HuH-7 (cell line): Measurements from ENCODE around the gene LYRM4.
A peak's percentile ranks its signal among the peaks of the same experiment; 100 is the strongest.

Source experiments
- DNase-seq: peaks from one replicate; pipeline ENCODE4 v3.0.0; 2011; ENCODE audit warnings: low spot score

LYRM4 gene

DNA sequence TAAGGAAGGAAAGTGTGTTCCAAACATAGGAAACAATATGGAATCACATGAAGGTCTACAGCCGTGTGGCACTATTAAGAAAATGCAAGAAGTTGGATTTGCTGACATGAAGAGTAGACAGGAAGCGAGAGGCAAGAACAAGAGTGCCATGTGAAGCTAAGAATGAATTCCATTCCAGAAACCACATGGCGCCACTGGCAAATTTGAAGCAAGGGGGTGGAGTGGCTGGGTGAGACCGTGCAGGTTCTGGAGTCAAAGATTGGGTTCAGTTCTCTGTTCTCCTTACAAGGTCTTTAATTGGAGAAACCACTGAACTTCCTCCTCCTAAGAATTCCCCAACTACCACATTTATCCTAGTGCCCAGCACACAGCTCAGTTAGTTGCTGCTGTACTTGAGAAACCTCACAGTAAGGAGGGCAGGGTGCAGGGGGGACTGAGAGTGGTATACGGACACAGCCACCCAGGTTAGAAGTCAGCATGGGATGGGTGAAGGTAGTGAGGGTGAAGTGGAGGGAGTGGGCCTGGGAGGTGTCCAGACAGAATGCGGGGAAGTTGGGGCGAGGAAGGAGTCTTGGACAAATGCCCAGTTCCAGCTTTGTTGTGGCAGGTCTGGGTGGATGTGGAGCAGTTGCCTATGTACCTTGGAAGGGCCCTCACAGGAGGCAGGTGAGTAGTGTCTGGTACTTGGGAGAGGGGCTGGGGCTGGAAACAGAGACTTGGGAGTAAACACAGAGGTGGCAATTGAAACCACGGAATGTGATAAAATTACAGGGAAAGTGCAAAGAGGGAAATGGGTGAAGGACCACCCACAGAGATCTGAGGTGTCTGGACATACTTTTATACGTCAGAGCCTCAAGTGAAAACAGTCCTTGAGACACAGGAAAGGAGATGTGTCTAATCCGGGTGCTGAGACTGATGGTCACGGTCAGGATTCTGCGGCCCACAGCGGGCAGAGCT is 14.3 kb downstream of the LYRM4 start:
- no peak for DNase-seq

DNA sequence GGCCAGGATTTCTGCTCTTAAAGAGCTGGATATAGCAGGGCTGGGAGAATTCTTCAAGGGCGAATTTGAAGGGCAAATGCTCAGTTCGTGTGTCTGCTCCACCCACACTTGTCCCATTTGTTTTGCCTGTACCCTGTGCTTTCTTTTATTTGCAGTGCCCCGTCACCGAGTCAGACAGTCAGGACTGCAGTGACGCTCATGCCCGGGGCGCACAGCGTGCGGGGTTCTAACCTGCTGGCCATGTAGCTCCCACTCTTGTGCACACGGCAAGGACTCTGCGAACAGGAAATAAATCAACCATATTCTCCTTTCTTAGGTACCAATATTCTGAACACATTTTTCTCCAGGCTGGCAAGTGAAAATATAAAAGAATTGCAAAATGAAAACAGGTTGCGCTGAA is 17.7 kb downstream of the LYRM4 start:
- DNase-seq, result no peak

DNA sequence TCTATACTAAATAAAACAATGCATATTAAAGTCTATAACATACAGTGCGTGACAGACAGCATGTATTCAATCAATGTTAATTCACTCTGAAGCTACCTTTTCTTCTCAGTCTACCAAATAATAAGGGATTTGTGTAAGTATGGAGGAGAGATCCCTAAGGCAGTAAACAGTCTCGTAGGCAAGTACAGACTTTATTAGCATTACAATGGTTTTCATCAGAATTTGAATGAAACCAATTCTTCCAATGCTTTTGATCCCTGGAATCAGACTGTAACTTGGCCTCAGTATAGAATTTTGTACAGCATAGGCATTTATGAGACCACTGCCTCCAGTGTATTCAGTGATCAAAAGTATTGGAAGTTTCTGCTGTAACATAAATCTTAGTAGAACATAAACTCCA is 19.5 kb downstream of the LYRM4 start:
- no peak for DNase-seq

DNA sequence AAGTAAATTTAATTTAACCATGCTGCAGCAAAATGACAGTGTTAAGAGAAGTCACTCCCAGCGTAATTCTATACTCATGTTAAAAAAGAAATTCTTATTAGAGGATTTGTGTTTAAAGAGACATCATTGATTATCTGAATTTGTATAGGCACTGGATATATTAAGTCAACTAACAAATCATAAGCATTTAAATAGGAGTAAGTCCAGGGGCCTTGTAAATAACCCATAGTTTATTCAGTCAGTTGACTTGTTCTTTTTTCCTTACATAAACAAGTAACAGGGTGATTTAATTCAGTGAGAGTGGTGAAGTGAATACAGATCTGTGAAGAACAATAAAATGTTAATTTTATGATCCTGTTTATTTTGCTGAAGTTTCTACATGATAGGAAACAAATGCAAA is 22.4 kb downstream of the LYRM4 start:
- DNase-seq, result no peak

DNA sequence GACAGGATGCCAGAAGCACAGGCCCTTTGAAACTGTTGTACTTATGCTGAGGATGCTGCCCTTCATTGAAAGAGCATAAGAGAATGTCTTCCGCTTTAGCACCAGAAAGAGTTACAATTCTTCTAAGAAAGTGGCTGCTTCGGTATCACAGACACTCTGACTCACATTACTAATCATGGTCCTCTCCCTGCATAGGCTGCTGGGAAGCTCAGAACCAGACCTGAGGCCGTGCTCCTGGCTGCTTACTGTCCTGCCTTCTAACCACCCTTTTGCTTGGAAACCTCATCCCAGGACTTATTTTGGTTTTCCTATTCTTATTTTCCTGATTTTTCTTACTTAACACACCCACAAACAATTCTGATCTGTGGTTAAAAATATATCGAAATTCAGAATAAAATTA is 22.9 kb downstream of the LYRM4 start:
- no peak for DNase-seq

DNA sequence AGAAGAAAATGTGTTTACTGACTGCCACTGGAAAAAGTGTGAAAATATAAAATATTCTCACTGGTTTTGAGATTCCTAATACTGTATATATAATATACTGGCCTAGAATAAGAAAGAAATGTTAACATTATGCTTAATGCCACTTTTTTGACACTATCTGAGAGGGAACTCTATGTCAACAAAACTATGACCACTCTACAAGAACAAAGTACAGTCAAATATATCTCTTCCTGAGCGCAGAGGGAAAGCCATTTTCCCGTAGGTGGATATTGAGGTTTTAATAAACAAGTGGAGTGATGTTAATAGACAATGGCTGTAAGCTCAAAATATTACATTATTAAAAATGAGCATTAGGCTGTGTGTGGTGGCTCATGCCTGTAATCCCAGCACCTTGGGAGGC is 24.9 kb downstream of the LYRM4 start:
- no peak for DNase-seq

DNA sequence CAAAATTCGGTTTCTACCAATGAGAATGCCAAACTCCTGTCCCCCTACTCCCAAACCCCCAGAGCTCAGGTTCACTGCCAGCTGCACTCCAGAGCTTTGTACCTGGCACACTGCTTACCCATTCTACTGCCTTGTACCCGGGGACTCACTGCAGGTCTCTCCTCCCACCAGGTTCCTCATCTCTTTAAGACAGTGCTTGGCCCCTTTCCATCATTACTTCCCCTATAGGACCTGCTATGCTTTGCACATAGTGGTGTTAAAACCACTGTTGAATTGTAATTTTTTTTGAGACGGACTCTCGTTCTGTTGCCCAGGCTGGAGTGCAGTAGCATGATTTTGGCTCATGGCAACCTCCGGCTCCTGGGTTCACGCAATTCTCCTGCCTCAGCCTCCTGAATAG is 25.9 kb downstream of the LYRM4 start:
- DNase-seq, result no peak

DNA sequence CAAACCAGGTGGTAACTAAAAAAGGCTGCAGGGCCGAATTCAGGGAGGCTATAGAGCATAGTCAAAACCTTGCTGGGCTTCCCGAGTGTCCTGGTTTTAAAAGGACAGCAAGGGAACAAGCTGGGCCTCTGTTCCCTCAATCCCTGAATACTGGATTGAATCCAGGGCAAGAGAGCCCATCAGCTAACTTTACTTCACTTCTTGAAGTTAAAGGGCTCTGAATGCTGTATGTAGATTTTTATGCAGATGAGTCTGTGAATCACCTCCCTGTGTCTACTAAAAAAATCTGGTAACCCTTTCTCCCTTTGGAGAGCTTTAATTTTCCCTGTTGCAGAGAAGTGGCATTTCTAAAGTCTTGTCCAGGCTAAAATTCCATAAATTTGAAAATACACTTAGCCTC is 29.5 kb downstream of the LYRM4 start:
- no peak for DNase-seq

DNA sequence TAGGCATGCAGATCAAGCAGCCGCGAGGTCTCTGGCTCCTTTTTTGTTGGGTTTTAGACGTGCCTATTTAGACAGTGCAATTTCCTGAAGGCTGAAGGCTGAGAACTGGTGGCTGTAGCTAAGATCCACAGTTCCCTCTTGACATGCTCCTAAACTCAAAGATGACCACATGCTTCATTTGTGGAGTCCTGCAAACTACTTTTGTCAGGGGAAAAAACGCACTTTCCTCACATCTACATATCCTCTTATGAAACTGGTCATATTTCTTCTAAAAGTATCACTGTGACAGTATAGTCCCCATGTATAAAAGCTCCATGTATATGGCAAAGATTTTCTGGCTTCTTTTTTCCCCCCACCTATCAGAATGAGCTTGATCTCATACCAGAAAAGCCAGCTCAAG is 30.7 kb downstream of the LYRM4 start:
- DNase-seq, result no peak

DNA sequence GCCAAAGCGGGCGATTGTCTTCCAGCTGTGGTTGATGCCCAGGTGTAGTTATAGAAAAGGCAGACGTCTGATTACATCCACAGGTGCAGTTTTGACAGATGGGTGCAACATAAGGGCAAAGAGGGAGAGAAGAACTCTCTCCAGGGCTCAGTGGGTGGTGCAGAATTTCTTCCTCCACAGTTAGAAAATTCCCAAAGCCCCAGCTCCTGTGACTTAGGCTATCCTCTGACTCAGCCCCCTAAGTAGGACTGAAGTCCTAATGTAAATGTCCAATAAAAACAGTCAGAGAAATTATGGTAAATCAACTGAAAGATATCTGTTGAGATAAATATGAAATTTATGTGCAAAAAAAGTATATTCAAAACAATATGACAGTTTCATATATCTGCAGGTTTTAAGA is 31.4 kb downstream of the LYRM4 start:
- no peak for DNase-seq

DNA sequence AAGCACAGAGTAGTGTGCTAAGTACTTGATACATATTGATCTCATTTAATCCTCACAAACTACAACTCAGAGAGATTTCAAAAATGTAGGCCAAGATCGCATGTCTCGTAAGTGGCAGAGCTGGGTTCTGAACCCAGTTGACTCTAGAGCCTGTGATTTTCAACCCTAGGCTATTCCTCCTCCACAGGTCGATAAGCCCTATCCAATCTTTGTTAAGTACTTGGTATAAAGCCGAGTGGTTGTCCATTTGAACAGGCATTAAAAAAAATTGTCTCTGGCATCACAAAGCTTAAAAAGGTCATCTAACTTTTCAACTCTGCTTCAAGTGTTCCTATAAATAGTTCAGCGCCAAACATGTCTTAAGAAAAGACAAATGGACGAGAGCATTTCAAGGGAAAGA is 37.4 kb downstream of the LYRM4 start:
- no peak for DNase-seq

DNA sequence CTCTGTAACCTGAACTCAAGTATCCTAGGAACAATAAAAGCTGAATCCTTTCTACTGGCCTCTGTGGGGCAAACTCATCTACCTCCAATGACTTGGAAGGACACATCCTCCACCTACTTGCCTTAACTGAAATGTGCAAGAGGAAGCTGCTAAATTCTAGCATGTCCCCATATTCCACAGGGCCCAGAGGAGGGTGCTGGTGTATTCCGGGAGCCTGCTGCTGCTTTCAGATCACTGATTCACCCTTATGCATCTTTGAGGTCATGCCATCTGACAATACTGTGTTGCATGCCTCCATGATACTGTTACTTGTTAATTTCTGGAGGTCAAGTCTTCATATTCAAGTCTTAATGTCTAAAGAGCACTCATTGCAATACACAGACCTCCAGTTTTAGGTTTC is 40.3 kb downstream of the LYRM4 start:
- DNase-seq, result no peak

DNA sequence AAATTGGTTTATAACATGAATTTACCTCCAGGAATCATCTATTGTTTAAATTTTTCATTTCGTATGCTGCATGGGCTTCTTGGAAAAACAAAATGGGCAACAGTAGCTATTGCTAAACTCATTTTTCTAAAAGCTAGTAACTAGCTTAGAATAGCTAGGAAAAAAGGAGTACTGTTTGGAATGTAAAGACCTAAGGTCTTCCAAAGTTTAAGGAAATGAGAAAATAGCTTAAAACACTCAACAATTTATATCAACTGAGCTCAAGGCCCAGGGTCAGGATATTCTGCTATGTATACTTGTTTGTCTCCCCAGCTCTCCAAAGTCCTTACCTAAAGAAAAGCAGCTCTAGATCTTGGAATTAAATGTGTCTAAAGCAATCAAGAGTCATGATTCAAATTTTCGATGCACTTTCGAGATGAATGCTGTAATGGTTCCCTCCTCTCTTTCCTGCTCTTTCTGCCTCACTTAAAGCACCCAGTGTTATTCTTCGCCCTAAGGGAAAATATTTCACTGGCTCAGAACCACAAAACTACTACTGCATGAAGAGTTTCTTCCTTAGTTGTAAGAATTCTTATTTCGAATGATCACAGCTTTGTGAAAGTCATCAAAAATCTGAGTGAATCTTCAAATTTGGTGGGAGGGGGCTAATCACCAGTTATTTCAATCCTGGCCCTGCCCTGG is 41.6 kb downstream of the LYRM4 start:
- DNase-seq, result no peak

DNA sequence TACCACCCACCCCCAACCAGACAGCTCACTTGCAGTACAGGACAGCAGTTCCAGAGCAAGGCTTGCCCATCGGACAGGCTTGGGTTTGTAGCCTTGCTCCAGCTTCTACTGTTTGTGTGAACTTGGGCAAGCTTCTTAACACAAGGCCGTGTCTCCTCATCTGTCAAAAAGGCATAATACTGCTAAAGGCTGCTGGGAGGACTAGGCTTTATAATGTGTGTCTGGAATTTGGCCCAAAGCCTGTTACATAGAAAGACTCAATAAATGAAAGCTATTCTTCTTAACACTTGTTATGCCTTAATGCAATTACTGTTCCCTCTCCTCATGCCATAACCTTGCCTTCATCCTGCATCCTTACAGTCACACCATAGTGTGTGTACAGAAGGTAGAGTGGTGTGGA is 43.4 kb downstream of the LYRM4 start:
- DNase-seq, result no peak

DNA sequence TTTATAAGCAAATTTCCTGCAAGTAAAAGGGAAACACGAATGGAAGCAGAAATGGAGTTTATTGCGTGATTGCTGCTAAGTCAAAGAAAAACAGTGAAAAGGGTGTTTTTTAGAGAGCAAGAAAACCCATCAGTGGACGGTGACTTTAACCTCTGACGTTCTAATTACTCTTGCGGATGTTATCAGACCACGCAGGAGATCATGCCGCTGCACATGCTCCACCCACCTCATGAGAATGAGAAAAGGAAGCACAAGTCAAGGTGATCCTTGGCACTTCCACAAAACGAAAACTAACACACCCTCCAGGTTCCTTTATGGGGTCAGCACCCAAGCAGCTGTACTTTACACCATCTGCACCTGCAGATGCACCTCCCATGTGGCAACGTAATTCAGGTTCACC is 45.0 kb downstream of the LYRM4 start:
- DNase-seq, result no peak

DNA sequence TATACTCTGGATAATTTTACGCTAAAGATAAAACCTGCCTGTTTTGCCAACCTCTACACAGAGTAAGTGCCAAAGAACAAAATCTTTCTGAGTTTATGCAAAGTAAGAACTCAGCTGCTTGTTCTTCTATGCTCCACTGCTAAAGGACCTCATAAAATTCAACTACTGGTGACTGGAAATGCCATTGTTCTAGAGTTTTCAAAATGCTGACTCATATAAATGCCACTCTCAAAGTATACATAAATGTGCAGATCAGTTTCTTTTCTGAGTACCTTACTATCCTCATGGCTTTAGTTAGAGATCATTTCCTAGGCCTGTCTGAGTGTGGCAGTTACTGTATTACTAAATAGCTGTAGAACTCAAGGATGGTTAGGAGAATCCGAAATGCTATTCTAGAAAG is 45.6 kb downstream of the LYRM4 start:
- no peak for DNase-seq

DNA sequence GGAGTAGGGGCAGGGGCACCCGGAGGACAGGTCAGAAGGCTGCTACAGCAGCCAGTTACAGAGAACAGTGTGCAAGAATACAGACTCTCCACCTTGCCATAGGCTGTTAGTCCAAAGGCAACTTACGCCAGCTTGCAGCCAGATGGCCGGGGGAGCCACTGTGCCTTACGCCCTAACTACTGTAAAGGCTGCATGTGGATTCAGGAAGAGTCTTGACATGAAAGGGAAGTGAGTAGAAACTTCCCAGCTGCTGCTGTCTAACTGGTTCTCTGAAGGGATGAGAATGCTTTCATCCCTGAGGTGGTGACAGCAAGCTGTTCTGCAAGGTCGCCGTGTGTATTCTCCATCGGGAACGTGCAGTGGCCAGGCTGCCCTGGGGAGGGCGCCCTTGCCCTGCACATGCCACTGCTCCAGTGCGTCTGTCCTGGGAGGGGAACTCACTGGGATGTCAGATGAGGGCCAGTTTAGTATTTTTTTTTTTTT is 46.1 kb downstream of the LYRM4 start:
- peak; percentile 54 for DNase-seq

DNA sequence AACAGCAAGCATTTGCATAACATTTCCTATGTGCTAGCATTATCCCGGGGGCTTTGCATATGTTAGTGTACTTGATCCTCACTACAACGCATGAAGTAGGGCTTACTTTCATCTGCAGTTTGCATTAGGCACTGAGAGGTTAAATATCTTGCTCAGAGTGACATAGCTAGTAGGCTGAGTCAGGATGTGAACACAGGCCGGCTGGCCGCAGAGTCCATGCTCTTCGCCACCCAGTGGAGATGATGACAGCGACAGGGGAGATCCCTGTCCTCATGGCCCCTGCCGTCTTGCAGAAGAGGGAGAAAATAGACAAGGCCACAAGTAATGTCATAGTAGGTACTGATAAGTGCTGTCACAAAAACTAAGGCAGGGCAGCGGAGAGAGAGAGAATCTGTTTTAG is 46.9 kb downstream of the LYRM4 start:
- DNase-seq, result no peak

DNA sequence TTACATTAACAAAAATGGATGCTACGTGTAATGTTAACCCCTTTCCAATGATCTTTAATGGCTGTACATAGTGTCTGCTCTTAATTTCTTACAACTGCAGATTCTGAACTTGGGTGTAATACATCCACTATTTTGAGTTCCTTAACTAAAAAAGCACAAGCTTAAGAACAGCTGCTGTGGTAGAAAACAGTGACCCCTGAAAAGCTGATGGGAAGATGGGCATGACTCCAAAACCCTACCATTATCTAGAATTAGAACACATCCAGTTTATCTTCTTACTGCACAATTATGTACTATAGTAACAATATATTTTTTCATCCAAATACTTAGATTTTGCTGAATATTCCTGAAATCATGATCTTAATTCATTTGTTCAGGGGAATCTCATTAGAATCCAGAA is 49.3 kb downstream of the LYRM4 start:
- DNase-seq, result no peak

DNA sequence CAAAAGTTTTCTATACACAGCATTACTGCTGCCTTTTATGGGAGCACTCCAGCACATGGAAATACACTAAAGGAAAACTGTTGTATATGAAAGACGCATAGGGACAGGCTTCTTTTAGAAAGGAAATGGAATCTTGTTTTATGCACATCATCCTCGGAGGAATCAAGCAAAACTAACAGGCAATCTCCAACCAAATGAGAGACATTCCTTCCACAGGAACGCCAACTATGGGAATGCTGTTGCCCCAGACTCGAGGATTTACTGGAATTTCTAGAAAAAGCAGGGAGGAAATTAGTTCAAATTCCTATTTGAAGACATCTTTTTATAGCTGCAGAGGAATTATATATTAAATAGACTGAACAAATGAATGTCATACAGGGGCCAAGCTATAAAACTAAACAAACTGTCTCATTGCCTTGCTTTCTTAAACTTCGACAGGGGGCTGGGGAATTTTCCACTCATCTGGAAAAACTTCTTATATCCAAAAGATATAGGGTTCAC is 52.2 kb downstream of the LYRM4 start:
- no peak for DNase-seq

DNA sequence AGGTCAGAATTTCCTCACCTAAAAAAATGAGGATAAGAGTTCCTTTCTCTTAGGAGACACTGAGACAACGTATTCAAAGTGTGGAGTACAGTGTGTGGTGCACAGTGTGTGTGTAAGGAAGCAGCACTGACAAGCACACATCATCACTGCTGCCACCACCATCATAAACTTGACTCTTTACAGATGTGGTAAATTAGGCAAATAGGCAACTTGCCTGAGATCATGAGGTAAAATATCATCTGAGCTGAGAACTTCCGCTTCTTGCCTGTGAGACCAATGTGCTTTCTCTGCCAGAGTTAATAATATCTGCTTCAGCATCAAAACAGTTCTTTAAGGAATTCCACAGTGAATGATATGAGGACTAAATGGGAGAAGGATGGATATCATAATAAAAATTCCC is 52.7 kb downstream of the LYRM4 start:
- DNase-seq, result no peak

DNA sequence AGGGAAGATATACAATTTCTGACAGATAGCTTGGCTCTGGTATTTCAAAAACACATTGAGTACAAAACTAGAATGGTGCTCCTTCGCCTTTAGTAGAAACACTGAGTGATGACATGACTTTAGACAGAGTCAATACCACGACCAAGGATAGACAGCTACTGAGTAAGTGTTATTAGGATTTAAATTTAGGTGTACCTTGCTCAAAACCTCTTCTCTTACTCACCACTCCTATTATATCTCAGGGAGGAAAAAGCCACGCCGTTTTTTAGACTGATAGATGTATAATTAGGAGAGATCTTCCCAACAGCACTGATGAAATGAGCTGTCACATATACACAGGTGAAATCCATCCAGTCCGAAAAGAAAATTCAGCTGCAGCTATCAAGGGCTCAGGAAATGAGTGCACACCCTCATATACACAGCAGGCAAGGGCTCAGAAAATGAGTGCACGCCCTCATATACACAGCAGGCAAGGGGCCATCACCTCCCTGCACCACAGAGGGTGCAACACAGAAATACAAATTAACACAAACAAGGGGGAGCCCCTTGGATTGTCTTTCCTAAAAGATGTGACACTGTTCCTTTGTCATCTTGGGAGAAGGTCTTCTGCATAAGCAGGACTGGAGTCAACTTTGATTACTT is 53.7 kb downstream of the LYRM4 start:
- DNase-seq, result no peak
